Mesendoderm (in vitro differentiated cells): Measurements from ENCODE around the gene SLC25A44.

ENCODE experiments used
- DNase-seq: peaks from one replicate; pipeline ENCODE4 v3.0.0; 2013
- H2AK5ac ChIP-seq: 2 replicates; pipeline ENCODE4 v1.6.1; 2013; ENCODE audit warnings: low read length, inconsistent platforms
- H2BK120ac ChIP-seq: 2 replicates; pipeline ENCODE4 v1.6.1; 2013; ENCODE audit warnings: low read depth, mild to moderate bottlenecking, low read length, moderate library complexity, mixed read lengths
- H2BK15ac ChIP-seq: replicated peaks from 2 replicates; pipeline ENCODE4 v1.6.1; 2013; ENCODE audit warnings: low read depth, mild to moderate bottlenecking, moderate library complexity
- H2BK5ac ChIP-seq: 2 replicates; pipeline ENCODE4 v1.6.1; 2013; ENCODE audit warnings: low read length, inconsistent platforms
- H3K18ac ChIP-seq: 2 replicates; pipeline ENCODE4 v1.6.1; 2013; ENCODE audit warnings: mild to moderate bottlenecking, low read length, mixed read lengths
- H3K23ac ChIP-seq: one replicate; pipeline ENCODE4 v1.6.1; 2013; ENCODE audit warnings: low read length
- H3K27ac ChIP-seq: 2 replicates; pipeline ENCODE4 v1.5.1; 2013; ENCODE audit warnings: low read depth, mild to moderate bottlenecking, inconsistent platforms, low read length, moderate library complexity
- H3K27me3 ChIP-seq: 2 replicates; pipeline ENCODE4 v1.6.1; 2013; ENCODE audit warnings: low read length, control low read depth, mild to moderate bottlenecking, inconsistent platforms; ENCODE audit not compliant: insufficient read depth, poor library complexity
- H3K36me3 ChIP-seq: 2 replicates; pipeline ENCODE4 v1.6.1; 2013; ENCODE audit warnings: low read length, inconsistent platforms; ENCODE audit not compliant: control insufficient read depth, insufficient read depth
- H3K4ac ChIP-seq: one replicate; pipeline ENCODE4 v1.6.1; 2013; ENCODE audit warnings: low read depth, mild to moderate bottlenecking, low read length, moderate library complexity
- H3K4me1 ChIP-seq: 2 replicates; pipeline ENCODE4 v1.6.1; 2013; ENCODE audit warnings: low read depth, low read length, inconsistent platforms; ENCODE audit not compliant: control insufficient read depth
- H3K4me2 ChIP-seq: 2 replicates; pipeline ENCODE4 v1.6.1; 2013; ENCODE audit warnings: low read length
- H3K4me3 ChIP-seq: 2 replicates; pipeline ENCODE4 v1.5.1; 2013; ENCODE audit warnings: mild to moderate bottlenecking, low read length
- H3K56ac ChIP-seq: one replicate; pipeline ENCODE4 v1.6.1; 2013; ENCODE audit warnings: low read length
- H3K79me1 ChIP-seq: 2 replicates; pipeline ENCODE4 v1.6.1; 2013; ENCODE audit warnings: low read length, inconsistent platforms
- H3K79me2 ChIP-seq: 2 replicates; pipeline ENCODE4 v1.6.1; 2013; ENCODE audit warnings: mild to moderate bottlenecking, low read length; ENCODE audit not compliant: control insufficient read depth, insufficient read depth
- H3K9ac ChIP-seq: 2 replicates; pipeline ENCODE4 v1.6.1; 2013; ENCODE audit warnings: low read length, inconsistent platforms
- H4K5ac ChIP-seq: one replicate; pipeline ENCODE4 v1.6.1; 2013; ENCODE audit warnings: low read length
- H4K8ac ChIP-seq: one replicate; pipeline ENCODE4 v1.6.1; 2013; ENCODE audit warnings: low read depth, mild to moderate bottlenecking, control low read depth, low read length, moderate library complexity
- WGBS: extraction: QIAGEN DNeasy Blood & Tissue Kit; methylation state at CpG from one replicate; pipeline ENCODE4 v1.1.7; 2013; ENCODE audit warnings: low lambda C conversion rate, missing lambda C conversion rate; ENCODE audit not compliant: insufficient coverage; ENCODE audit errors: extremely low coverage; 5-methylcytosine and 5-hydroxymethylcytosine counted together

SLC25A44 gene

DNA sequence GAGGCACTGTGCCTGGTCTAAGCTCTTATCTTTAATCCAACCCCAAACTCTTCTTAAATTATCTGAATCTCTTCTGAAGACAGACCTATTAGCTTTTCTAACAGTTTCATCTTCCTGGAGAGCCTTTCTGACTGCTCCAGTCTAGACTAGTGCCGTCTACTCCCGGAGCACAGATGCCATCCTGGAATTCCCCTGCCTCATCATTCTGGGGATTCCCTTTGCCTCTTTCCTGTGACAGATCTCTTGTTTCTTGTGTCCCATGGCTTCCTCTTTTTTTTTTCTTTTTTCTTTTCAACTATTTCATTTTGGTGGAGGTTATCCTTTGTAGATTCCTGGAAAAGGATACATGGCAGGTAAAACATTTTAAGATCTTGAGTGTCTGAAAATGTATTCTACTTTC is 28.8 kb upstream of the SLC25A44 start:
- no peak overlapping the region for H3K18ac ChIP-seq
- no peaks in the 10 kb centered on the region for H3K36me3 ChIP-seq
- H2AK5ac ChIP-seq: no peak overlapping the region
- H3K27ac ChIP-seq: no peak overlapping the region
- no peak overlapping the region for H3K56ac ChIP-seq
- H3K4me1 ChIP-seq: peaks cover 4% of the 10 kb centered on the region
- H3K4me2 ChIP-seq: no peak overlapping the region
- H3K27me3 ChIP-seq: no peaks in the 10 kb centered on the region
- no peak overlapping the region for H2BK120ac ChIP-seq
- DNase-seq: no peak
- H3K4ac ChIP-seq: no peak overlapping the region
- H2BK5ac ChIP-seq: no peak overlapping the region
- no peaks in the 10 kb centered on the region for H3K79me2 ChIP-seq
- H3K9ac ChIP-seq: no peak overlapping the region
- no peaks in the 10 kb centered on the region for H3K79me1 ChIP-seq
- no peak overlapping the region for H4K8ac ChIP-seq
- no peak overlapping the region for H4K5ac ChIP-seq
- H3K23ac ChIP-seq: no peak overlapping the region
- no peak overlapping the region for H3K4me3 ChIP-seq
- H2BK15ac ChIP-seq: no peak overlapping the region
- no CpG with 5 or more reads among the region's 2 CpGs for WGBS

DNA sequence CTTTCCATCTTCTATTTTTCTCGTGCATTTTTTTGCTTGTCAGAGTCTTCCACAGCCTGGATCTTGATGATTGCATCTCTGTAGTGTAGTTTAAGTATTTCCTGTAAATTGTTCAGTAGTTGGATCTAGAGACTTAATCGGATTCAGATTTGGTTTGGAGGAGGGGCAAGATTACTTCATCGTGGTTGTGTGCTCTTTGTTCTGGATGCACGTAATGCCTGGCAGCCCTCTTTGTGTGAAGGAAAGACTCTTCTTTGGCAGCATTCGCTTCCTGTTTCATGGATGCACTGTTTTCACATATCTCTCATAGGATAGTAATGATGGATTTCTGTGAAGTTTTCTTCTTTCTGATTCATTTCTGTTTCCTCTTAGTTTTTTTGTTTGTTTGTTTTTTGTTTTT is 26.4 kb upstream of the SLC25A44 start:
- Histone ChIP-seq H3K4me2 (no peak overlapping the region), H3K79me1 (no peaks in the 10 kb centered on the region), H3K36me3 (no peaks in the 10 kb centered on the region), H3K27ac (no peak overlapping the region), H3K4me3 (no peak overlapping the region), H3K27me3 (no peaks in the 10 kb centered on the region), H4K8ac (no peak overlapping the region), H4K5ac (no peak overlapping the region), H2BK5ac (no peak overlapping the region), H3K4ac (no peak overlapping the region), H3K9ac (no peak overlapping the region), H3K56ac (no peak overlapping the region), H2BK15ac (no peak overlapping the region), H3K79me2 (no peaks in the 10 kb centered on the region), H2BK120ac (no peak overlapping the region), H3K23ac (no peak overlapping the region), H3K18ac (no peak overlapping the region), H2AK5ac (no peak overlapping the region), H3K4me1 (no peaks in the 10 kb centered on the region)
- DNase-seq: no peak
- WGBS: no CpG with 5 or more reads among the region's 5 CpGs

DNA sequence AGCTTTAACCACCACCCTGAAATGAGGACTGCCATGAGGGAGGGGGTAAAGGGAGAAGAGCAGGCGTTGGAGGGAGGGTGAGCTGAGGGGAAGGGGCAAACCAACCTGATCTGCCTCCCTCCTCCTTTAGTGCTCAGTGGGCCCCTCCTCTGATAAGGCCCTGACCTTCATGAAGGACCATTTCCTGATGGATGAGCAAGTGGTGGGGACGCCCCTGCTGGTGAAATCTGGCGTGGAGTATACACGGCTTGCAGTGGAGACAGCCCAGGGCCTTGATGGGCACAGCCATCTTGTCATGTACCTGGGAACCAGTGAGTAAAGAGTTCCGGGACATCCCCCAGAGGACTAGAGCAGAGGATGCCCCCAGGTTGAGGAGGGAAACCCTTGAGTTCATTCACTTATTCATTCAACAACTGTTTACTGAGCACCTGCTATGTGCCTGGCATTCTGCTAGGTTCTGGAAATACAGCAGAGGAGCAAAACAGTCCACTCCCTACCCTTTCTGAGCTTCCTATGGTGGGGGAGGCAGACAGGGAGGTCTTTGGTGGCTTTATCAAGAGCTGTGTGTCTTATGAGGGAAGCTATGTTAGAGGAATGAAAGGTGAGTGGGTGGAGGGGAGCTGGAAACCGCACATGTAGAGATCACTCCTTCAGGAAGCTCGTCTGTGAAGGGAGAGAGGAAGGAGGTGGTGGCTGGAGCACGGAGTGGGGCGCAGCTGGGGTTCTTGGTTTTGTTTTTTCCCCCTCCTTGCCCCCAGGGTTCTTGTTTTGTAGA is 21.0 kb upstream of the SLC25A44 start:
- Histone ChIP-seq H3K23ac (no peak overlapping the region), H4K5ac (no peak overlapping the region), H2BK120ac (no peak overlapping the region), H3K79me2 (no peaks in the 10 kb centered on the region), H3K56ac (peak overlapping the region; percentile 46), H2BK5ac (no peak overlapping the region), H4K8ac (no peak overlapping the region), H3K4me1 (peaks cover 3% of the 10 kb centered on the region), H3K9ac (no peak overlapping the region), H3K18ac (no peak overlapping the region), H2AK5ac (no peak overlapping the region), H3K4ac (no peak overlapping the region), H3K79me1 (no peaks in the 10 kb centered on the region), H3K36me3 (no peaks in the 10 kb centered on the region), H3K27ac (no peak overlapping the region), H3K27me3 (no peaks in the 10 kb centered on the region), H2BK15ac (no peak overlapping the region), H3K4me2 (no peak overlapping the region), H3K4me3 (no peak overlapping the region)
- peak; percentile 61 for DNase-seq
- WGBS: no CpG with 5 or more reads among the region's 9 CpGs

DNA sequence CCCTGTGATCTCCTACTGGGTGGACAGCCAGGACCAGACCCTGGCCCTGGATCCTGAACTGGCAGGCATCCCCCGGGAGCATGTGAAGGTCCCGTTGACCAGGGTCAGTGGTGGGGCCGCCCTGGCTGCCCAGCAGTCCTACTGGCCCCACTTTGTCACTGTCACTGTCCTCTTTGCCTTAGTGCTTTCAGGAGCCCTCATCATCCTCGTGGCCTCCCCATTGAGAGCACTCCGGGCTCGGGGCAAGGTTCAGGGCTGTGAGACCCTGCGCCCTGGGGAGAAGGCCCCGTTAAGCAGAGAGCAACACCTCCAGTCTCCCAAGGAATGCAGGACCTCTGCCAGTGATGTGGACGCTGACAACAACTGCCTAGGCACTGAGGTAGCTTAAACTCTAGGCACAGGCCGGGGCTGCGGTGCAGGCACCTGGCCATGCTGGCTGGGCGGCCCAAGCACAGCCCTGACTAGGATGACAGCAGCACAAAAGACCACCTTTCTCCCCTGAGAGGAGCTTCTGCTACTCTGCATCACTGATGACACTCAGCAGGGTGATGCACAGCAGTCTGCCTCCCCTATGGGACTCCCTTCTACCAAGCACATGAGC is 17.2 kb upstream of the SLC25A44 start:
- H3K4me2 ChIP-seq: no peak overlapping the region
- peak overlapping the region; percentile 74 for H2BK5ac ChIP-seq
- H4K5ac ChIP-seq: no peak overlapping the region
- H3K27me3 ChIP-seq: no peaks in the 10 kb centered on the region
- H3K9ac ChIP-seq: no peak overlapping the region
- peak overlapping the region; percentile 75 for H3K56ac ChIP-seq
- no peak overlapping the region for H3K4ac ChIP-seq
- H3K23ac ChIP-seq: no peak overlapping the region
- no peak overlapping the region for H3K18ac ChIP-seq
- H2BK15ac ChIP-seq: no peak overlapping the region
- peak overlapping the region; percentile 10 for H2AK5ac ChIP-seq
- no peak overlapping the region for H4K8ac ChIP-seq
- H3K27ac ChIP-seq: no peak overlapping the region
- no CpG with 5 or more reads among the region's 12 CpGs for WGBS
- H2BK120ac ChIP-seq: no peak overlapping the region
- no peak overlapping the region for H3K4me3 ChIP-seq
- no peak for DNase-seq
- no peaks in the 10 kb centered on the region for H3K79me2 ChIP-seq
- H3K79me1 ChIP-seq: no peaks in the 10 kb centered on the region
- no peaks in the 10 kb centered on the region for H3K36me3 ChIP-seq
- peaks cover 7% of the 10 kb centered on the region for H3K4me1 ChIP-seq

DNA sequence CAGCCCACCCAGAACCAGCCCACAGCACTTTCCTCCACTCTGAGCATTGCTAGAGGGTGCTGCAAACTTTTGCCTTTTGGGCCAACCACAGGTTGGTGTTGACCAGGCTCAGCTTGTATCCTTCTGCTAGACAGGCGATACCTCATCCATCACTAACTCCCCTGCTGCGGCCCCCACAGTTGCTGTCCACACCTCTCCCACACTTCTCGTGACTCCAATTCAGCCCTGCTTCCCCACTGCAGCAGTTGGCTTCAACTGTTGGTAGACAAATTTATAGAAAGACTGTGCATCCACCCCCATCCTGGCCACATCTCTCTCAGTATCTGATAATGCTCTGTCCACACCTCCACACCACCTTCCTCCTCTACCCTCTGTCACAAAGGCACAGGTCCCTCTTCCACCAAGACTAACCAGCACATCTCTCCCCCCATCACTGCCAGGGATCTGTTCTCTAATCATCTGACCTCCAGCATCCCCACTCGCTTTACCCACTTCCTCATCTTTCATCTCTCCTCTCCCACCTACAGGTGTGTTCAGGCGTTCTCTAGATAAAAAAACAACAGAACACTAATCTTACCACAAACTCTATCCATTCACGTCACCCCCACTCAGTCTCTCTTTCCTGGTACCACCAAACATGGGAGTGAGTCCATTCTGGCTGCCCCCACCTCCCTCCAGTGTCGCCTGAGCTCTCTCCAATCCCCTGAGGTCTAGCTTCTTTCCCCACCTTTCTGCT is 15.8 kb upstream of the SLC25A44 start:
- no CpG with 5 or more reads among the region's 7 CpGs for WGBS
- no peaks in the 10 kb centered on the region for H3K79me2 ChIP-seq
- peak overlapping the region; percentile 87 for H3K27ac ChIP-seq

More for the DNA sequence above, 15.8 kb upstream of the SLC25A44 start:
- peak overlapping the region; percentile 62 for H3K18ac ChIP-seq
- no peak overlapping the region for H2BK15ac ChIP-seq
- no peaks in the 10 kb centered on the region for H3K79me1 ChIP-seq
- H2AK5ac ChIP-seq: peak overlapping the region; percentile 98
- H2BK5ac ChIP-seq: peak overlapping the region; percentile 89
- no peak overlapping the region for H4K8ac ChIP-seq
- H4K5ac ChIP-seq: peak overlapping the region; percentile 5
- no peak for DNase-seq
- H3K4ac ChIP-seq: peak overlapping the region; percentile 57
- no peak overlapping the region for H3K4me3 ChIP-seq
- H3K27me3 ChIP-seq: no peaks in the 10 kb centered on the region
- no peak overlapping the region for H3K23ac ChIP-seq
- no peaks in the 10 kb centered on the region for H3K36me3 ChIP-seq
- H3K4me2 ChIP-seq: no peak overlapping the region
- H3K56ac ChIP-seq: peak overlapping the region; percentile 75
- H3K4me1 ChIP-seq: peaks cover 7% of the 10 kb centered on the region
- peak overlapping the region; percentile 76 for H2BK120ac ChIP-seq
- no peak overlapping the region for H3K9ac ChIP-seq
